Measurements from ENCODE around the gene FAM110C.

FAM110C gene

DNA sequence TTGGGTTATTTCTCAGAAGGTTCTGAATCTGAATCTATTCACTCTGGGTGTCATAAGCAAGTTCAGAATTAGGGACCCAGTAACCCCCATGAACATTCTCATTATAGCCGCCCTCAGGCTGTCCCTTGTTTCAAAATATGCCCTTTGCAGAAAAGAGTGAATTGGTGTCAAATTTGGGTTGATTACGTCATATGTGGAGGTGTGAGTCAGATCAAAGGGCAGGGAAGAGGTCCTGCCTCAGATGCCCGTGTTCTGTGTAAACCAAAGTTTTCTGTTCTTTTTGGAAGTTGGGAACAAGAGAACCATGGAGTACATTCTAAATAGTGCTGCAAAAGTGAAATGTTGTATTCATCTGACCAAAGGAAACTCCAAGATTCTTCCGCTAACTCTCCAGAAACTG lies 5.8 kb downstream of the FAM110C start:
- Histone ChIP-seq H3K27me3 (replicated peaks; ENCODE audit: control insufficient read depth, insufficient read depth, low read length) (no peaks in the 10 kb centered on the region), H3K4me3 (replicated peaks; ENCODE audit: low read depth, low read length) (no peak overlapping the region), H3K36me3 (ENCODE audit: control insufficient read depth, insufficient read depth, low read length) (no peaks in the 10 kb centered on the region)
- no peak for DNase-seq (ENCODE audit: extremely low read depth, insufficient read length)
- TF ChIP-seq, protein P1, sequence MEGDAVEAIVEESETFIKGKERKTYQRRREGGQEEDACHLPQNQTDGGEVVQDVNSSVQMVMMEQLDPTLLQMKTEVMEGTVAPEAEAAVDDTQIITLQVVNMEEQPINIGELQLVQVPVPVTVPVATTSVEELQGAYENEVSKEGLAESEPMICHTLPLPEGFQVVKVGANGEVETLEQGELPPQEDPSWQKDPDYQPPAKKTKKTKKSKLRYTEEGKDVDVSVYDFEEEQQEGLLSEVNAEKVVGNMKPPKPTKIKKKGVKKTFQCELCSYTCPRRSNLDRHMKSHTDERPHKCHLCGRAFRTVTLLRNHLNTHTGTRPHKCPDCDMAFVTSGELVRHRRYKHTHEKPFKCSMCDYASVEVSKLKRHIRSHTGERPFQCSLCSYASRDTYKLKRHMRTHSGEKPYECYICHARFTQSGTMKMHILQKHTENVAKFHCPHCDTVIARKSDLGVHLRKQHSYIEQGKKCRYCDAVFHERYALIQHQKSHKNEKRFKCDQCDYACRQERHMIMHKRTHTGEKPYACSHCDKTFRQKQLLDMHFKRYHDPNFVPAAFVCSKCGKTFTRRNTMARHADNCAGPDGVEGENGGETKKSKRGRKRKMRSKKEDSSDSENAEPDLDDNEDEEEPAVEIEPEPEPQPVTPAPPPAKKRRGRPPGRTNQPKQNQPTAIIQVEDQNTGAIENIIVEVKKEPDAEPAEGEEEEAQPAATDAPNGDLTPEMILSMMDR (IDR thresholded peaks at IDR 0.05; ENCODE audit: insufficient read depth, low read length, poor library complexity, severe bottlenecking) = no peak

DNA sequence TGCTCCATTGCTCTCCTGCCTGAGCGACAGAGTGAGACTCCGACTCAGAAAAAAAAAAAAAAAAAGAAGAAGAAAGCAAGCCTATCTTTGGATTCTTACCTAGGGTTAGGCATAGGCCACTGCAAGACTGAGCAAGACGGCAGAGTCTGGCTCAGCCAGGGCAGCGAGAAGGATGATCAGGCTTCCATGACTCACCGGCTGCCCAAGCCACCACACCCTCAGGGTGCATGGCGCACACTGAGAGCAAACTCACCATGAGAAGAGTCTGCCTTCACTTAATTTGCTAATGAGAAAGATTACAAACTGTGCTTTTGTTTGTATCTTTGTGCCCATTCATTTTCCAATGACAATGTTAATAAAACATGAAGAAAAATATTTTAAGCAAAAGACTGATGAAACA lies 8.2 kb downstream of the FAM110C start:
- TF ChIP-seq, protein P1 (IDR thresholded peaks at IDR 0.05; ENCODE audit: insufficient read depth, low read length, poor library complexity, severe bottlenecking) = no peak
- DNase-seq (ENCODE audit: extremely low read depth, insufficient read length) = no peak
- H3K36me3 ChIP-seq (ENCODE audit: control insufficient read depth, insufficient read depth, low read length) = no peaks in the 10 kb centered on the region

DNA sequence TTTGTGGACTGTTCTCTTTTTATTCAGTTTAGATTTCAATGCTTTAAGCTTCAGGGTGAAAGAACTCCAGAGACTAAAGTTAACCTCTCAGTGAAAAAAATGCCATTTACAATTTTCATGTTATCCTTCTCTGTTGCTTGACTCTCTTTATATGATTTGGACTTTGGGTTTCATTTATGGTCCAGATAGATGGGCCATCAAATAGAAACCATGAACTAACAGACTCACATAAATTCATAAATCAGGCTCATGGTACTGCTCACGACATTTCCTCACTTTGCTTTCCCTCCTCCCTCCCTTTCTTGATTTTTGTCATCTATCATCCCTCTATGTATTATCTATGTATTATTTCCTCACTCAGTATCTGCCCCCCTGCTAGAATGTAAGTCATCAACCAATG lies 10.0 kb downstream of the FAM110C start:
- no peaks in the 10 kb centered on the region for H3K36me3 ChIP-seq (ENCODE audit: control insufficient read depth, insufficient read depth, low read length)
- no peak for DNase-seq (ENCODE audit: extremely low read depth, insufficient read length)
- no peak overlapping the region for H3K4me3 ChIP-seq (replicated peaks; ENCODE audit: low read depth, low read length)
- H3K27me3 ChIP-seq (replicated peaks; ENCODE audit: control insufficient read depth, insufficient read depth, low read length) = no peaks in the 10 kb centered on the region
- TF ChIP-seq, protein P1 (IDR thresholded peaks at IDR 0.05; ENCODE audit: insufficient read depth, low read length, poor library complexity, severe bottlenecking) = no peak

More for the DNA sequence above, 8.2 kb downstream of the FAM110C start:
- H3K4me3 ChIP-seq (replicated peaks; ENCODE audit: low read depth, low read length) = no peak overlapping the region
- H3K27me3 ChIP-seq (replicated peaks; ENCODE audit: control insufficient read depth, insufficient read depth, low read length) = no peaks in the 10 kb centered on the region

DNA sequence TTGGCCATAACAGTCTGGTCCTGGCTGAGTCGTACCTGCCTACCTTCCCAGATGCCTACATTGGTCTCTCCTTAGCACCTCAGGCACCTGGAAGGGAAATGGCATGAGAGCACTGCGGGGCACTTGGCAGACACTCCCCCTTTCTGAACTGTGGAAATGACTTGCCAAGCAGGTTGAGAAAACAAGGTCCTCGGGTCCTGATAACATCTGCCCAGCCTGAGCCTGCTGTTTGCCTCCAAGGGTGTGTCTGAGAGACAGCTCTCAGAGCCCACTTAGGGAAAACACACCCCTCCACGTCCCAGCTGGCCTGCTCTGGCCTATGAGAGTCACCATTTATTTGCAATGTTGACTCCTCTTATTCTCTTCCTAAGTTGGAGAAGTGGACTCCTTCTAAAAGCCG lies 10.5 kb downstream of the FAM110C start:
- DNase-seq (ENCODE audit: extremely low read depth, insufficient read length) = no peak
- TF ChIP-seq, protein P1 (IDR thresholded peaks at IDR 0.05; ENCODE audit: insufficient read depth, low read length, poor library complexity, severe bottlenecking) = no peak

DNA sequence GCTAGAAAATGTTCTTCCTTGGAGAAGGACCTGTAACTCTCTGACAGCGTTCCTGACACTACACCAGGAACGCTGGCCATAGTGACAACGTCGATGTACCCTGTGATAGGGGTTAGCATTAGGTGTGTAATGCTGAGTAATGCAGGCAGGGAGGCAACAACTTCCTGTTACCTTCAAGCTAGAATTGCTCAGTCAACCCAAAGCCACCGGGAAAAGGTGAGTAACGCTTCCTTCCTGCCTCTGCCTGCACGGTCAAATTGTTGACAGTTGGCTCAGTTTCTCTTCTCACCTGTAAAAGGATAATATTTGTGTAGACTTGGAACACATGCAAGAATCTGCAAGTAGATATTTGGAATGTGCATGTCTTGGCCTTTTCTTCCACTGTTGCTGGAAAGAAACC lies 12.7 kb downstream of the FAM110C start:
- TF ChIP-seq, protein P1 (IDR thresholded peaks at IDR 0.05; ENCODE audit: insufficient read depth, low read length, poor library complexity, severe bottlenecking) = no peak
- no peak for DNase-seq (ENCODE audit: extremely low read depth, insufficient read length)
- H3K4me3 ChIP-seq (replicated peaks; ENCODE audit: low read depth, low read length) = no peak overlapping the region
- no peaks in the 10 kb centered on the region for H3K36me3 ChIP-seq (ENCODE audit: control insufficient read depth, insufficient read depth, low read length)
- H3K27me3 ChIP-seq (replicated peaks; ENCODE audit: control insufficient read depth, insufficient read depth, low read length) = no peaks in the 10 kb centered on the region

More for the DNA sequence above, 10.5 kb downstream of the FAM110C start:
- Histone ChIP-seq H3K27me3 (replicated peaks; ENCODE audit: control insufficient read depth, insufficient read depth, low read length) (no peaks in the 10 kb centered on the region), H3K4me3 (replicated peaks; ENCODE audit: low read depth, low read length) (no peak overlapping the region), H3K36me3 (ENCODE audit: control insufficient read depth, insufficient read depth, low read length) (no peaks in the 10 kb centered on the region)

DNA sequence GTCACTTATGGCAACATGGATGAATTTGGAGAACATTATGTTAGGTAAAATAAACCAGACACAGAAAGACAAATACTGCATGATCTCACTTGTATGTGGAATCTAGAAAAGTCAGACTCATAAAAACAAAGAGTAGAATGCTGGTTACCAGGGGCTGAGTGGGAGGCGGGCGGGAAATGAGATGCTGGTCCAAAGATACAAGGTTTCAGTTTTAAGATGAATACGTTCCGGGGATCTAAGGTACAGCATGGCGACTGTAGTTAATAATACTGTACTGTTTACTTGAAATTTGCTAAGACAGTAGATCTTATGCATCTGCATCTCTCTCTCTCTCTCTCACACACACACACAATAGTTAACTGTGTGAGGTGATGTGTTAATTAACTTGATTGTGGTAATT lies 14.2 kb downstream of the FAM110C start:
- Histone ChIP-seq H3K36me3 (ENCODE audit: control insufficient read depth, insufficient read depth, low read length) (no peaks in the 10 kb centered on the region), H3K27me3 (replicated peaks; ENCODE audit: control insufficient read depth, insufficient read depth, low read length) (no peaks in the 10 kb centered on the region), H3K4me3 (replicated peaks; ENCODE audit: low read depth, low read length) (no peak overlapping the region)
- TF ChIP-seq, protein P1 (IDR thresholded peaks at IDR 0.05; ENCODE audit: insufficient read depth, low read length, poor library complexity, severe bottlenecking) = no peak
- DNase-seq (ENCODE audit: extremely low read depth, insufficient read length) = no peak

Data from GM06990 (cell line).